Measurements from ENCODE around the gene BRD1.

DNA sequence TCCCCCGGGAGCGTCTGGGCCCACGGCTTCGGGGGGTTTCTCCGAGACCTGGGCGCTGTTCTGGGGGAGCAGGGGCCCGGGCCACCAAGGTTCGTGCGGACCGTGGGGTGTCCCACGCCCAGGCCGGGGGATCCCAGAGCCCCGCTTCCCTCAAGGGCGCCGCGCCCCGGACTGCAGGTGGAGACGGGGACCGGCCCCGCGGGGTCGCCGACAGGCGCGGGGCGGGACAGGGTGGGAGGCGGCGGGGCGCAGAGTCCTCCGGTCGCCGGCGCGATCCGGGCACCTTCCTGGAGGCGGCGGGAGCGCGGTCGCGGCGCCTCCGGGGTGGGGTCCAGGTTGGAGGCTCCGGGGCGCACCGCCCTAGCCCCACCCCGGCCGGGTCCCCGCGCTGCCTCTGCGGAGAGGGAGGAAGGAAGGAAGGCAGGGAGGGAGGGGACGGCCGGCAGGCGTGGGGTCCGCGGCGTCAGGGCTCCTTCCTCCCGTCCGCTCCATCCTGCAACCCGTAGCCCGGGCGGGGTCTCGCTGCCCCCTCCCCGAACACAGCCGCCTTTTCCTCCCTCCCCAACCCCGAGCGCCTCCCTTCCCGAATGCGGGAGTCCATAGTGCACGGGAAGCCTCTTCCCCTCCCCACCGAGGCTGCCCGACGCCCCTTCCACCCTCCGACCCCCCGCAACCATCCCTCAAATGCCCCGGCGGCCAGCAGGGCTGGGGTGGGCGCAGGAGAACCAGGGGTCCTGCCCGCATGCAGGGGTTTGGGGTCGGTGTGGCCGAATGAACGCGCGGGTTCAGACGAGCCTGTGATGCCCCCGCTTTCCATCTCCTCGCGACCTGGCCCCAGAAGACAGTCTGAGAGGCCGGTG lies 21.7 kb upstream of the BRD1 start:
- TF ChIP-seq, protein P1, sequence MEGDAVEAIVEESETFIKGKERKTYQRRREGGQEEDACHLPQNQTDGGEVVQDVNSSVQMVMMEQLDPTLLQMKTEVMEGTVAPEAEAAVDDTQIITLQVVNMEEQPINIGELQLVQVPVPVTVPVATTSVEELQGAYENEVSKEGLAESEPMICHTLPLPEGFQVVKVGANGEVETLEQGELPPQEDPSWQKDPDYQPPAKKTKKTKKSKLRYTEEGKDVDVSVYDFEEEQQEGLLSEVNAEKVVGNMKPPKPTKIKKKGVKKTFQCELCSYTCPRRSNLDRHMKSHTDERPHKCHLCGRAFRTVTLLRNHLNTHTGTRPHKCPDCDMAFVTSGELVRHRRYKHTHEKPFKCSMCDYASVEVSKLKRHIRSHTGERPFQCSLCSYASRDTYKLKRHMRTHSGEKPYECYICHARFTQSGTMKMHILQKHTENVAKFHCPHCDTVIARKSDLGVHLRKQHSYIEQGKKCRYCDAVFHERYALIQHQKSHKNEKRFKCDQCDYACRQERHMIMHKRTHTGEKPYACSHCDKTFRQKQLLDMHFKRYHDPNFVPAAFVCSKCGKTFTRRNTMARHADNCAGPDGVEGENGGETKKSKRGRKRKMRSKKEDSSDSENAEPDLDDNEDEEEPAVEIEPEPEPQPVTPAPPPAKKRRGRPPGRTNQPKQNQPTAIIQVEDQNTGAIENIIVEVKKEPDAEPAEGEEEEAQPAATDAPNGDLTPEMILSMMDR (IDR thresholded peaks at IDR 0.05) = no peak
- no peak for TF ChIP-seq POLR2A (IDR thresholded peaks at IDR 0.05)
